GDM1 (cell line): Measurements from ENCODE around the gene CSF1.
"Not testable (repeated sequence)": the region's sequence is repeated elsewhere in the genome, so short reads cannot be mapped to it uniquely, and the experiment has no call there.

Source experiments
- DNase-seq: peaks from one replicate; lab custom pipeline; 2025; lab: John Stamatoyannopoulos, UW

The CSF1 gene, protein sequence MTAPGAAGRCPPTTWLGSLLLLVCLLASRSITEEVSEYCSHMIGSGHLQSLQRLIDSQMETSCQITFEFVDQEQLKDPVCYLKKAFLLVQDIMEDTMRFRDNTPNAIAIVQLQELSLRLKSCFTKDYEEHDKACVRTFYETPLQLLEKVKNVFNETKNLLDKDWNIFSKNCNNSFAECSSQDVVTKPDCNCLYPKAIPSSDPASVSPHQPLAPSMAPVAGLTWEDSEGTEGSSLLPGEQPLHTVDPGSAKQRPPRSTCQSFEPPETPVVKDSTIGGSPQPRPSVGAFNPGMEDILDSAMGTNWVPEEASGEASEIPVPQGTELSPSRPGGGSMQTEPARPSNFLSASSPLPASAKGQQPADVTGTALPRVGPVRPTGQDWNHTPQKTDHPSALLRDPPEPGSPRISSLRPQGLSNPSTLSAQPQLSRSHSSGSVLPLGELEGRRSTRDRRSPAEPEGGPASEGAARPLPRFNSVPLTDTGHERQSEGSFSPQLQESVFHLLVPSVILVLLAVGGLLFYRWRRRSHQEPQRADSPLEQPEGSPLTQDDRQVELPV

DNA sequence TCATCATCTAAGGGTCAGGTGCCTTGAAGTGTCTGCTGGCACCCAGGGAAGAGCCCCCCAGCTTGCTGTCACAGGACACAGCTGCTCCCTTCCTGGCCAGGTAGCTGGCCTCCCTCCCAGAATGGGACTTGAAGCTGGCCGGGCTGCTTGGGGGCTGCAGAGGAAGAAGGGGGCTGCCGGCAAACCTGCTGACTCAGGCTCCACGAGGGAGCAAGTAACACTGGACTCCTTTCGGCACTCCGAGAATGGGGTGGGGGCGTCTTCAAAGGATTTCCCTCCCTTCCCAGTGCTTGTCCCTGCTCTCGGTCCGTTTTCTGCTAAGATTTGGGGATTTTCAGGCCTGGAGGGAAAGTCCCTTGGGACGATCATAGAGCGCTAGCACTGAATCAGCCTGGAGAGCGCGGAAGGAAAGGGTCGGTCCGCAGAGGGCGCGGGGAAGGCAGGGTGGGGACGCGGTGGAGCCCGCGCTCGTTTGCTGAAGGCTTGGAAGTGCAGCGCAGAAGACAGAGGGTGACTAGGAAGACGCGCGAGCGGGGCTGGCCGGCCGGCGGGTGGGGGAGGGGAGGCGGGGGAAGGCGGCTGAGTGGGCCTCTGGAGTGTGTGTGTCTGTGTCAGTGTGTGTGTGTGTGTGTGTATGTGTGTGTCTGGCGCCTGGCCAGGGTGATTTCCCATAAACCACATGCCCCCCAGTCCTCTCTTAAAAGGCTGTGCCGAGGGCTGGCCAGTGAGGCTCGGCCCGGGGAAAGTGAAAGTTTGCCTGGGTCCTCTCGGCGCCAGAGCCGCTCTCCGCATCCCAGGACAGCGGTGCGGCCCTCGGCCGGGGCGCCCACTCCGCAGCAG is at the start of gene CSF1:
TSS of gene CSF1 (plus strand) at position 727 of the 840 bp plus-strand sequence. CDS start 175 bp downstream, outside the sequence.
- DNase-seq = no peak

DNA sequence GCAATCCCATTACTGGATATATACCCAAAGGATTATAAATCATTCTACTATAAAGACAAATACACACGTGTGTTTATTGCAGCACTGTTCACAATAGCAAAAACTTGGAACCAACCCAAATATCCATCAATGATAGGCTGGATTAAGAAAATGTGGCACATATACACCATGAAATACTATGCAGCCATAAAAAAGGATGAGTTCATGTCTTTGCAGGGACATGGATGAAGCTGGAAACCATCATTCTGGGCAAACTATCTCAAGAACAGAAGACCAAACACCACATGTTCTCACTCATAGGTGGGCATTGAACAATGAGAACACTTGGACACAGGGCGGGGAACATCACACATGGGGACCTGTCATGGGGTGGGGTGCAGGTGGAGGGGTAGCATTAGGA is 49.0 kb upstream of the CSF1 start:
- not testable (repeated sequence) for DNase-seq

DNA sequence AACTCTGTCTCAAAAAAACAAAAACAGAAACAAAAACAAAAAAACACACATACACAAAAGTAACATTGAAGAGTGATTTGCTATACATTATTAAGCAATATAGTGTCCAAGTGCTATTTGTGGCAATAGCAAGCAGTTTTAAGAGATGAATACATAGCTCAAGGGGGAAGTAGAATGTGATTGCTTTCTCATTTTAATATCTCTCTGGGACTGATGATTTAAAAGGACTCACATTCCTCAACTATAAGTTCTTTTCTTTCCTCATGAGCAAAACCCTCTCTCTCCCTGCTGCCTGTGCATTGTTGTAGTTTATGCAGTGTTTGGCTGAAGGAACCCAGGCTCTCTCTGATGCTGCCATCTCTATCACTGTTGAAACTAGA is 47.0 kb upstream of the CSF1 start:
- DNase-seq = no peak

DNA sequence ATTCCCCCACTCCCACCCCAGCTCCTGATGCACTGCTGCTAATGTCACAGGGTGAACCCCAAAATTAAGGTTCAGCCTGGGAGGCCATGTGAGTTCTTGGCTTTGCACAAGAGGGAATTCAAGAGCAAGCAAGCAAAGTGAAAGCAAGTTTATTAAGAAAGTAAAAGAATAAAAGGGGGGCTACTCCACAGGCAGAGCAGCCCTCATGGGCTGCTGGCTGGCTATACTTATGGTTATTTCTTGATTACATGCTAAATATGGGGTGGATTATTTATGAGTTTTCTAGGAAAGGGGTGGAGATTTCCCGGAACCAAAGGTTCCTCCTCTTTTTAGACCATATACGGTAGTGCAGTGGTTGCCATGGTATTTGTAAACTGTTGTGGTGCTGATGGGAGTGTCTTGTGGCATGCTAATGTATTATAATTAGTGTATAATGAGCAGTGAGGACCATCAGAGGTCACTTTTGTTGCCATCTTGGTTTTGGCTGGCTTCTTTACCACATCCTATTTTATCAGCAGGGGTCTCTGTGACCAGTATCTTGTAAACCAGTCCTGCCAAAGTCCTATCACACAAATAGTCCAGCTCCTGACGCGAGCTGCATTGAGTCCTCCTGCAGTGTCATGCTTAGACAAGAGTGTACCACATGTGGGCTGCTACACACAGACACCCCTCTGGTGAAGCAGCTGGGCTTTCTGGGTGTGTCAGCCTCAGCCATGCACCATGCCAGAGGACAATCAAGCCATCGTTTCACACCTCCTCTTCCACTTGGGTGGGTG is 46.4 kb upstream of the CSF1 start:
- no peak for DNase-seq

DNA sequence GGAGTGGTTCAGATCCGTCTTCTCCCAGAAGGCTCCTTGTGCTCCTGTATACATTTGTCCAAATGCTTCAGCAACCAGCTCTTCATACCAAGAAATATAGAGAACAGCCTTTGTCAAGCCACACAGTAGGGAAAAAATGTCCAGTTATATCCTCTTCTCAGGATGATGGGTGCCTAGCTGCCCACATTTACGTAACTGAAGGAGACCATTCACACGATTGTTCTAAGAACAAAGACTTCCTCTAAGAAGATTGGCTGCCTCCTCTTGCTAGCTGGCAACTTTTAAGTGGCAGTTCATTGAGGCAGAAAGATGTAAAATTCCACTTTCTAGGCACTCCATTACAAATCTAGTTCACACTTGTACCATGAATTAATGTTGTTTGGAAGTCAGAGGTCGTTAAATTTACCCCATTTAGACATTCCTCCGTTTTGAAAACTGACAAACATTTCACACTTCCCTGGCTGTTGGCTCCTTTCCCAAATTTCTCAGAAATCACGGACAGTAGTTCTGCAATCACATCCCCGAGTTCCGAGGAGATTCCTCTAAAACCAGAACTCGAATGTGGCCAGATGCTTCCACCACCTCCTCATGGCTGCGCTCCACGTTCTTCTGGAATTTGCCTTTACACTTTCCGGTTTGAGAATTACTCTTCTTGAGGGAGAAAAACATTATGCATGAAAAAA is 45.6 kb upstream of the CSF1 start:
- no peak for DNase-seq

DNA sequence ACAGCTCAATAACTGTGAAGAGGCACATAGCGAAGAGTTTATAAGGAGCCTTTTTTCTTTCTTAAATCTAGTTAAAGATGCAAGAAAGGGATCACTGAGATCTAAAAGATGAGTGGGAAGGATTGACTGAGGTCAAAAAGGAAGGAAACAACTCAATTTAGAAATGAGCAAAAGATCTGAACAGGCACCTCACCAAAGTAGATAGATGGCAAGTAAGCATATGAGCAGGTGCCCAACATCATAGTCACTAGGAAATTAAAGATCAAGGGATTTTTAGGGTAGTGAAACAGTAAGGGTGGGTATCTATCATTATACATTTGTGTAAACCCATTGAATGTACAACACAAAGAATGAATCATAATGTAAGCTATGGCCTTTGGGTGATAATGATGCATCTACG is 44.6 kb upstream of the CSF1 start:
- no peak for DNase-seq

DNA sequence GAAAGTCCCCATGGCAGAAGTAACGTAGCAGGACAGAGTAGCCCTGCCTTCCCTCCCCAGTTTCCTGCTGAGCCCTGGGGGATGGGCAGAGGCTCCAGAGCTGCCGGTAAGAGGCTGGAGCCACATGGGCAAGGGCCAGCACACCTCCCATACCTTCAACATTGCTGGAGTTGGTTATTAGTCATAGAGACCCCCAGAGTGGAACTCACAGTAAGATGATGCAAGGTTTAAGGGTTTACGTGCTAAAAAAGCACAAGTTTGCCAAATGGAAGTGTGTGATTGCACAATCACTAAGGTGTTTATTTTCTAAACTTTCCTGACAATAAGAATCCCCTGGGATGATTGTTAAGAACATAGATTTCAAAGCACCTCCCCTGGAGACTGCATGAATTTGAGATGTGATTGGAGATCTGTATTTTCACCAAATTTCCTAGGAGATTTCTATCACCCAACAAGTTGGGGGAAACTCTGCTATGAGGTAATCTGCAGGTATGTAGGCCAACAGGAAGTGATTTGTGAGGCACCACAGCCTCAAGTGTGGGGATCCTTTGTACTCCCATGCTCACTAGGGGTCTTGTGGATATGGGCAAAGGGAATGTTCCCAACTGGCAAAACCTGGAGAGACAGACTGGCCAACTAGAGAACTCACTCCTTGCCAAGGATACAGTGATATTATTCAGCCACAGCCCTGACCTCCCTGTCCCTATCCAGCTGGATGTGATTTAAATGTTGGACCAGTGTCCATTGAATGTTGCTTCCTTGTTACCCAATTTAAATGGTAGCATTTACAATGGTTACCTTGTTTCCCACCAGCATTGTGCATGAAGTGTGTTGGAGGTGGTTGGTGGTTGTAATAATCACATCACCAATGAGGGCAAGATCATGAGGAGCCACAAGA is 37.1 kb upstream of the CSF1 start:
- no peak for DNase-seq

DNA sequence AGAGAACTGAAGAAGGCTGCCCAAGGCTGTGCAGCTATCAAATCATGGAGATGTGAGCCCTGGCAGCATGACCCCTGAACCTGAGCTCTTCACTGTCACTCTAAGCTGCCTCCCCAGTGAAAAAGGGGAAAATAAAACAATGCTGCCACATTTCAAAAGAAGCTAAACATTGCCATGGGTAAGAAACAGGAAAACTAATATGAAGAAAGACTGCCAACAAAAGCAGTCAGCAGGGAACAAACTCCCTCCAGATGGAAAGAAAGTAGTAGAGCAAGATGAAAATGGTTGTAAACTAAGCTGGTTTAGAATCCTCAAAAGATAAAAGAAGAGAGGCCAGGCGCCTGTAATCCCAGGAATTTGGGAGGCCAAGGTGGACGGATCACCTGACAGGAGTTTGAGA is 36.2 kb upstream of the CSF1 start:
- DNase-seq = no peak

DNA sequence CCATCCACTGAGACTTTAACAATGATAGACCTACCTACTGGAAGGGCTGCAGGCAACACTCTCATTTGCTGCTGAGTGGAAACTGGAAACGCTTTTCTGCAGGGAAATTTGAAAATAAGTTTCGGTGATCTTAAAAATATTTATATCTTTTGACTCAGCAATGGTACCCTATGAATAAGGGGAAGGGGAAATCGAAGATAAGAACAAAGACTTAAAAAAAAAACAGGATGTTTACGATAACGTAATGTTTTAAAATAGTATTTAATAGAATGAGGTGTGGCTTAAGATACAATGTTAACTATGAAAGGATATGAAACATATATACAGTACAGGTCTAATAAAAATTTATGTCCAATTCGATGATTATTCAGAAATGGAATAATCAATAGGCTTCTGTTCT is 34.8 kb upstream of the CSF1 start:
- DNase-seq = no peak

DNA sequence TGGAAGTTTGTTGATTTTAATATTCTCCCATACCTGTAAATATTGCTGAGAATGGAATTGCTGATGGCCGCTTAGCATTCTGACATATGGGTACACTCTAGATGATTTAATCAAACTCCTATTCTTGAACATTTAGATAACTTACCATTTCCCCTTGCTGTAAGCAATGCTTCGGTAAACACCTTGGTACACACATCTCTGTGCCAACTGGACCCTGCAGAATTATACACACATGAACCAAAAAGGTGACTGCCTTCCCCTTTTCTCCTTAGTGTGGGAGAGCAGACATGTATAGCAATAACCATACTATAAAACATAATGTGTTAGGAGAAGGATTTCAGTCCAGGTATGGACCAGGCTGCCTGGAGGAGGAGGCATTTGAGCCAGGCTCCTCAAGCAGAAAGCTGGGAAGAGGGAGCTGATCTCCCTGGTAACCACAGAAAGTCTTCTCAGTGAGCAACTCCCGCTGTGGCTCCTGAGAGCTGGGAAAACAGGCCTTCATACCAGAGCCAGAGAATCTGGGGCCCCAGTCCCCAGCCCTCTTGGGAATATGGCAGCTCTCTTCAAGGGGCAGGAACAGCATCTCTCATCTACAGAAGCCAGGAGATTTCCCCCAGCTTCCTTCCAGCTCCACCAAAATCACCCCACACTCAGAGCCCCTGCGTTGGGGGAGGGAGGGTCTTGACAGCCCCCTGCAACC is 33.9 kb upstream of the CSF1 start:
- no peak for DNase-seq

DNA sequence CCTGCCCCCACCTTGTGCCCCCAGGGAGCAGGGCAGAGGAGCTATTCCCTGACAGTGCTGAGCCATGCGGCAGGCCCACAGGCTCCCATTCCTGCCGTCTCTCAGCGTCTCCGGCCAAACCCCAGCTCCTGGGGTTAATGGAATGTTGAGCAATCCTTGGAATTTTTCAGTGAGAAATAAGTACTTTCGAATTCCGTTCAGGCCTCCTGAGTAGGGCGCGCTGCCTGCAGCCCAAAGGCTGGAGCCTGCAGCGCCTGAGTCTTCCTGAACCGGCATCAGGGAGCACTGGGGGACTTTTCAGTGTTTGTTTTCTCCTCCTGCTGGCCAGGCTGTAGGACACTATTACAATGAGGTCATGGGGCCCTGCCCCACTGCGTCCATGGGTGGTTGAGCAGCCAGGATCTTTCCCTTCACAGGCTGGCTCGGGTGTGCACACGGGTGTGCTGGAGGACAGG is 33.3 kb upstream of the CSF1 start:
- DNase-seq = no peak

DNA sequence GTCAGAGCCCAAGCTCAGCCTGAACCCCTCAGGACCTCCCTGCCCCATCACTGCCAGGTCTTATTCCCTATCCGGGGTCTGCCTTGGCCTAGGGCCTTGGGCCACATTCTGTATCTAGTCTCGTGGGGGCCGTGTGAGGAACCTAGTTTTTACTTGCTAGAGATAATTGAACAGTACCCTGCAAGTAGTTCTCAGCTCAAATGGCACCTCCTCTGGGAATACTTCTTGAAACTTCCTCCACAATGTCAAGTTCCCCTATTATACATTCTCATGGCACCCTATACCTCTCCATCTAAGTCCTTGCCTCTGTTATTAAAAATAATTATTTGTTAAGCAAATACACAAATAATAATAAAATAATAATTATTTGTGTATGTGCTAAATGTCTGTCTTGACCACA is 32.9 kb upstream of the CSF1 start:
- no peak for DNase-seq

DNA sequence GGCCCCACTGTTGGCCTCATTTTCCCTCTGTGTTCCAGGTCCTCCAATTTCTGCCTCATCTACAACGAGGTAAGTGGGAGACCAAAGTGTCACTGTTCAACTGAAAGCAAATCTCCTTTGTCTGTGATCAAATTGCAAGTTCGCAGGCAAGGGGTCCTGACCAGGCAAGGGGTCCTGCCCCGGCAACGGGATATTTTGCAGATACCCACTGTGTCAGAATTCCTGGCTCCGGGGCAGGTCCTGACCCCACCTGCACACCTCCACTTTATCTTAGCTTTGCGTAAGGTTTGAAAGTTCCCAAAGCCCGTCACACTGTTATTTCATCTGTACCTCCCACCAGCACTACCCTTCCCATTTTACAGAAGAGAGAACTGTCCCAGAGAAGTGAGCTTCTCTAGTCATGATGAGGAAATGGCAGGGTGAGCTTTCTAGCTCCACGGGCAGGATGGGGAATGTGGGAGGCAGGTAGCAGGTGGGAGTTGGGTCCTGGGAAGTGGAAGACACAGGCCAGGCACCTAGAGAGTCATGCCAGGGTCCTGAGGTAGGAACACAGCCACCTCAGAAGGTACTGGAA is 32.0 kb upstream of the CSF1 start:
- no peak for DNase-seq

DNA sequence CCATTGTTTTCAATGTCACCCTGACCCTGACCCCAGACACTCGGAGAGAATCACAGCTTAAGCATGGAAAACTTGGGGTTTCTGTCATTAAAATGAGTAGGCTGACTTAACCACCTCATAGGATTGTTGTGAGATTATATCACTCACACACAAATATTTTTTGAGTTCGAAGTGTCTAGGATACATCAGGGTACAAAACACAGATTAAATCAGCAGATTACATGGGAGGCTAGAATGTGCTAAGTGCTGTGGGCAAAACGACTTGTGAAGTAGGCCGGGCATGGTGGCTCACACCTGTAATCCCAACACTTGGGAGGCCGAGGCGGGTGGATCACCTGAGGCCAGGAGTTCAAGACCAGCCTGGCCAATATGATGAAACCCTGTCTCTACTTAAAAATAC is 31.3 kb upstream of the CSF1 start:
- not testable (repeated sequence) for DNase-seq

DNA sequence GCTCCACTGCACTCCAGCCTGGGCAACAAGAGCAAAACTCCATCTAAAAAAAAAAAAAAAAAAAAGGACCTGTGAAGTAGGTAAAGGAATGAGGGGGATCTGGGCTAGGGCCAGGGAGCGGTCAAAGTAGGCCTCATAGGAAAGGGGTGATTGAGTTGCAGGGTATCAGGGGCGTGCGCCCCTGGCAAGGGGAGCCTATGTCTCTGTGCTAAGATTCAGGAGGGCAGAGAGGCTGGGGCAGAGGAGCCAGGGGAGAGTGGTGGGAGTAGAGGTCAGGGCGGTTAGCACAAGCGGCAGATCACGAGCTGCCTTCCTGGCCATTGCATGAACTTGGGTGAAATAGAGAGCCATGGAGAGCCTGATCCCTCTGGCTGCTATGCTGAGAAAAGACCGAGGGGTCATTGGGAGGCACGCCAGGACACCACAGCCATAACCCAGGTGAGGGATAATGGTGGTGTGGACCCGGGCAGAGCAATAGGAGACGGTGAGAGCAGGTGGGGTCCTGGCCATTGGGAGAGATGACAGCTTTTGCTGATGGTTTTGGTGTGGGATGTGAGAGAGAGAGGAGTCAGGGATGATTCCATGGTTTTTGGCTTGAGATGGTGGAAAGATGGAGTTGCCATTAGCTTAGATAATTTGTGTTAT is 30.6 kb upstream of the CSF1 start:
- no peak for DNase-seq

DNA sequence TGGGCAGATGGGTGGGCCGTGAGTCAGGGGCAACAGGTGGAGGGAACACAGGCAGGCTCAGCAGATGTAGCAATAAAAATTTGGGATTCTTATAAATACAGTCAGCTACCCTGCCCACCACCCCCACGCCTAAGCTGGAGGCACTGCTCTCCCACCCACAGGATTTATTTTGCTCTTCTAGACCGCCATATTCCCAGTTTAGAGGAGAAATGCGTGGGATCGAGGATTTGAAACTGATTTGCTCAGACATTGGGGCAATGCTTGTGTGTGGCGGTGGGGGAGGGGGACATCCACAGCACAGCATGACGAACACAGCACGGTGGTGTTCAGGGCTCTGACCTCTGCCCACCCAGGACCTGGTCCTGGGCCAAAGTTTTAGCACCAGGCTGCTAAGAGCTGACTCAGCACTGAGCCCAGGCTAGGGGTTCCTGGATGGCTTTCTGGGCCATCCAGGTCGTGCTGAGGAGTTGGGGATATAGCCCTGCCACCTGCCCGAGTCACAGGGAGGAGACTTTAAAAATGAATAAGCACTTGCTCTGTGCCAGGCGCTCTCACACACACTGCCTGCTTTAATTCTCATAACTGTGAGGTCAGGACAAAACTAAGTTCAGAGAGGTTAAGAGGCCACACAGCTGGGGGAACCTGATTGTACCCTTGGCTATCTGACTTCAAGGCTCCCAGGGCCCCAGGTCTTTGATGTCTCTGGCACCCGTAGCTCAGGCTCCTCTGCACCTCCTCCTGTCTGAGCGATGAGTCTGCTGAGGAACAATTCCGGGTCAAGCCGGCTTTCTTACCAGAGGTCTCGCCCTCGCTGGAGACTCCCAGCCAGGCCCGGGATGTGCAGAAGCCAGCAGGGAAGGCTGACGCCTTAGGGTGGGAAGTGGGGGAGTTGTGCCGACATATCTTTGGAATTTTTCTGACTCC is 29.4 kb upstream of the CSF1 start:
- DNase-seq = no peak

DNA sequence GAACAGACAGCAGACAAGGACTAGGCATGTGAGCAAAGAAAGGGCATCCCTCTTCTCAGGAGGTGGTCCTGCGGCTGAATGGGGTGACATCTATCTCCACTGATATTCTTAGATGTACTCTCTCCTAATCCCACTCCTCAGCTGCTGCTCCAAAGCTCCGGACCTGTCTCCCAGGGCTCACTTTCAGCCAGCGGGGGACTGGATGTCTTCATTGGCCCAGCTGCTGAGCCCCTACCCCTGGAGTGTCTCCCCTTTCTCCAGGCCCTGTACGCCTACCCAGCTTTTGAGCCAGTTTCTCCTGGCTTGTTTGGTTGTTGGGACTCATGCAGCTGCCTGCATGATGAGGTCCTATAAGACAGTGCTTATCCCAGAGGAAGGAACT is 28.8 kb upstream of the CSF1 start:
- no peak for DNase-seq
